K562 (cell line): Measurements from ENCODE around the gene EVPL. TPM values are rescaled to one million over a fixed set of nuclear protein-coding genes. Genes with fewer than 3 reads are reported as not detected.

ENCODE experiments used
- ATAC-seq: fragments of 200-7000 bp; cut with Tn5 transposase; 3 replicates; pipeline ENCODE4 v1.9.1; 2020; ENCODE audit warnings: moderate library complexity
- BruUV-seq: library from RNA; stranded (reverse); fragments of 400-500 nt; replicated peaks from 2 replicates; lab custom pipeline; 2021; lab: Mats Ljungman, UMichigan
- CTCF ChIA-PET: fragments of 300-600 bp; formaldehyde crosslinking; extraction: SDS; loops from one replicate; lab custom pipeline; 2021; ENCODE audit warnings: low intra/inter-chr PET ratio; lab: Yijun Ruan, JAX
- POLR2A ChIA-PET: fragments of 300-600, 350-650 bp; sonication (Branson Sonifier 250); formaldehyde crosslinking; extraction: SDS; loops from one replicate; lab custom pipeline; 2021; ENCODE audit warnings: antibody characterized with exemption, inconsistent platforms; lab: Yijun Ruan, JAX
- DNase-seq, 4 experiments: peaks; one replicate each; pipeline versions ENCODE4 v3.0.0 to v3.0.0-alpha.2; 2011 to 2018; ENCODE audit warnings: low spot score in 3 of 4, mixed read lengths in 3 of 4; ENCODE audit errors: extremely low read depth in 1 of 4
- FAIRE-seq: peaks from 2 replicates; lab custom pipeline; 2011; peaks lifted over from hg19 to GRCh38; lab: Jason Lieb, UNC
- H2AFZ ChIP-seq: 2 replicates; pipeline ENCODE4 v1.6.0; 2011; ENCODE audit warnings: low read depth, low read length, control low read depth, inconsistent platforms
- H3K27ac ChIP-seq: fragments of 200-600 bp; 3 replicates; pipeline ENCODE4 v1.8.0; 2011; ENCODE audit warnings: low read depth, mild to moderate bottlenecking, control low read depth, inconsistent platforms, low read length, moderate library complexity, mixed read lengths; ENCODE audit errors: extremely low read depth
- H3K27me3 ChIP-seq, 2 experiments: fragments of 300-600 bp in 1 of 2; 2 replicates in 1 of 2; 3 replicates in 1 of 2; pipeline versions ENCODE4 v1.6.0 to v1.8.0; 2011; ENCODE audit warnings: inconsistent platforms in 2 of 2, low read length in 2 of 2, mild to moderate bottlenecking in 1 of 2, mixed read lengths in 1 of 2, moderate library complexity in 1 of 2; ENCODE audit not compliant: control insufficient read depth in 2 of 2, insufficient read depth in 2 of 2
- H3K36me3 ChIP-seq: fragments of 300-600 bp; 3 replicates; pipeline ENCODE4 v1.8.0; 2011; ENCODE audit warnings: mild to moderate bottlenecking, low read length, inconsistent platforms; ENCODE audit not compliant: control insufficient read depth, insufficient read depth
- H3K4me1 ChIP-seq, 2 experiments: fragments of 200-600 bp in 1 of 2; replicated peaks in 1 of 2; 2 replicates in 1 of 2; 3 replicates in 1 of 2; pipeline versions ENCODE4 v1.5.1 to v1.8.0; 2011; ENCODE audit warnings: inconsistent platforms in 2 of 2, low read length in 2 of 2, mild to moderate bottlenecking in 1 of 2, mixed read lengths in 1 of 2, moderate library complexity in 1 of 2; ENCODE audit not compliant: control insufficient read depth in 2 of 2, insufficient read depth in 2 of 2
- H3K4me2 ChIP-seq: 2 replicates; pipeline ENCODE4 v1.6.1; 2011; ENCODE audit warnings: low read length, control low read depth, inconsistent platforms, mixed read lengths; ENCODE audit not compliant: insufficient read depth
- H3K4me3 ChIP-seq: fragments of 200-600 bp; sonication (generic), shearing (Covaris generic); 2 replicates; pipeline ENCODE4 v1.5.1; 2016; ENCODE audit warnings: control low read depth, inconsistent platforms
- H3K79me2 ChIP-seq: fragments of 200-600 bp; 3 replicates; pipeline ENCODE4 v1.8.0; 2011; ENCODE audit warnings: low read length, inconsistent platforms; ENCODE audit not compliant: control insufficient read depth, insufficient read depth
- H3K9ac ChIP-seq, 2 experiments: 2 replicates each; pipeline versions ENCODE4 v1.6.0 to v1.6.1; 2011; ENCODE audit warnings: low read depth in 2 of 2, low read length in 2 of 2, control low read depth in 1 of 2, inconsistent platforms in 1 of 2, mild to moderate bottlenecking in 1 of 2, mixed read lengths in 1 of 2; ENCODE audit not compliant: insufficient read depth in 1 of 2
- H3K9me1 ChIP-seq: one replicate; pipeline ENCODE4 v1.6.0; 2011; ENCODE audit warnings: inconsistent platforms, mild to moderate bottlenecking, low read length, moderate library complexity; ENCODE audit not compliant: control insufficient read depth, insufficient read depth
- H3K9me3 ChIP-seq: replicated peaks from 2 replicates; pipeline ENCODE4 v1.5.1; 2011; ENCODE audit warnings: low read depth, low read length, inconsistent platforms; ENCODE audit not compliant: control insufficient read depth, insufficient read depth
- H4K20me1 ChIP-seq: replicated peaks from 2 replicates; pipeline ENCODE4 v1.6.1; 2011; ENCODE audit warnings: low read length, inconsistent platforms, mixed read lengths; ENCODE audit not compliant: control insufficient read depth, insufficient read depth
- CTBP1 ChIP-seq: fragments of 450-650 bp; IDR thresholded peaks from 2 replicates; pipeline ENCODE4 v1.6.1; 2016; ENCODE audit warnings: borderline replicate concordance
- KLF13 ChIP-seq: fragments of 450-650 bp; IDR thresholded peaks from 2 replicates; pipeline ENCODE4 v1.6.1; 2016; ENCODE audit warnings: missing genetic modification characterization, low read depth, mild to moderate bottlenecking, missing compliant biosample characterization, moderate library complexity, borderline replicate concordance
- PRDM10 ChIP-seq: fragments of 450-650 bp; IDR thresholded peaks from 2 replicates; pipeline ENCODE4 v1.6.1; 2018; ENCODE audit not compliant: partially characterized antibody
- SPI1 ChIP-seq: IDR thresholded peaks from 2 replicates; pipeline ENCODE4 v1.6.1; 2011; ENCODE audit warnings: low read depth, low read length, control low read depth, borderline replicate concordance
- ZBTB9 ChIP-seq: fragments of 450-650 bp; formaldehyde crosslinking; IDR thresholded peaks from 2 replicates; pipeline ENCODE4 v1.4.0; 2020; ENCODE audit warnings: mild to moderate bottlenecking, moderate library complexity
- WGBS: fragments of 100-300 bp; shearing (Covaris generic); methylation state at CpG from one replicate; pipeline ENCODE4 v1.1.6; 2016; ENCODE audit warnings: low coverage, mixed read lengths; ENCODE audit not compliant: insufficient coverage; ENCODE audit errors: missing lambda C conversion rate; 5-methylcytosine and 5-hydroxymethylcytosine counted together
- in situ Hi-C: fragments of 300-500 bp; cut with MboI; formaldehyde crosslinking; loops from 4 replicates; pipeline ENCODE4 v1.15.0; 2018; ENCODE audit warnings: inconsistent platforms, mixed read lengths
- intact Hi-C: fragments of 100-400 bp; cut with micrococcal nuclease; formaldehyde crosslinking; loops from 2 replicates; pipeline ENCODE4 v1.14.2; 2022
- polyA plus RNA-seq, 8 experiments: library from polyadenylated mRNA; depleted of rRNA in 4 of 8; stranded (reverse) in 5 of 8; unstranded in 3 of 8; fragments of >200 nt; fragmentation: Nextera tagmentation in 2 of 8; fragmentation: Illumina TruSeq in 1 of 8; extraction: Ambion mirVana in 2 of 8; extraction: Trizol in 1 of 8; gene quantifications; 2 replicates each; pipeline versions ENCODE4 v1.2.1 to v1.2.3, GENCODE V29; 2011 to 2014; ENCODE audit warnings: inconsistent platforms in 1 of 8, missing spikeins in 1 of 8
- total RNA-seq, 7 experiments: library from RNA; depleted of rRNA in 6 of 7; stranded (reverse); fragments of >200 nt in 6 of 7; fragmentation: Illumina TruSeq in 2 of 7; extraction: Trizol in 2 of 7; gene quantifications; 2 replicates each; pipeline versions ENCODE4 v1.2.1 to v1.2.3, GENCODE V29; 2011 to 2021; ENCODE audit warnings: low replicate concordance in 1 of 7

The EVPL gene
- total and polyA plus RNA-seq, 9 of the 15 experiments (the other 6 are each of a cell fraction or from before 2014, with no cell fraction given) = 0.08 to 0.18 (median 0.16) TPM; not detected in 5

GRCh38 chr17:75998327-75998795 is 28.7 kb downstream of the EVPL start:
- ChIA-PET POLR2A (interaction anchor here (0.7 to 1.3 kb wide), 4 partner anchors 12 to 349 kb away, joined by 3 read pairs; no protein-coding TSS in a partner anchor), CTCF (no interaction called here)
- ATAC-seq = no peak
- intact Hi-C loops = no loop called here
- Histone ChIP-seq H3K36me3 (peaks cover 14% of the 10 kb centered on the region; the same call in 1 of the 3 replicates), H3K79me2 (no peaks in the 10 kb centered on the region), H3K4me1 (peaks cover 2 to 19% of the 10 kb centered on the region in 2 experiments; a peak in 4 of 5 replicates), H3K9ac (peak overlapping the region in 1 of 2 experiments; percentile 70; a peak in 2 of 4 replicates), H2AFZ (no peak overlapping the region), H3K9me3 (no peaks in the 10 kb centered on the region), H3K9me1 (no peaks in the 10 kb centered on the region), H3K27me3 (no peaks in the 10 kb centered on the region), H3K4me2 (no peak overlapping the region), H3K4me3 (no peak overlapping the region), H4K20me1 (no peaks in the 10 kb centered on the region), H3K27ac (no peak overlapping the region)
- TF ChIP-seq KLF13 (tag) = no peak
- in situ Hi-C loops = no loop called here
- FAIRE-seq = no peak
- DNase-seq = no peak
- BruUV-seq = no TSS peak
- 77% methylated on average over 8 of the region's 9 CpGs for WGBS

GRCh38 chr17:75996665-75997590 is 30.2 kb downstream of the EVPL start:
- H3K36me3 ChIP-seq = peaks cover 14% of the 10 kb centered on the region; the same call in 1 of the 3 replicates
- no peak for DNase-seq
- intact Hi-C loops = no loop called here
- WGBS = 59% methylated on average over 17 of the region's 18 CpGs
- no peak overlapping the region for H3K4me3 ChIP-seq
- no peaks in the 10 kb centered on the region for H3K79me2 ChIP-seq
- H3K9me3 ChIP-seq = no peaks in the 10 kb centered on the region
- peak; percentile 63 for TF ChIP-seq PRDM10
- peak; percentile 68; the same call in 1 of the 2 replicates for TF ChIP-seq SPI1
- TF ChIP-seq CTBP1 = no peak
- TF ChIP-seq ZBTB9 (CRISPR knock-in tag) = peak; percentile 65; the same call in 1 of the 2 replicates
- TF ChIP-seq, all 486 proteins: peak for 3
- H3K27ac ChIP-seq = no peak overlapping the region
- ChIA-PET CTCF (no interaction called here), POLR2A (interaction anchor here (0.7 to 1.2 kb wide), 7 partner anchors 9 to 217 kb away, joined by 3 to 5 read pairs (median 3); no protein-coding TSS in a partner anchor)
- BruUV-seq = no TSS peak
- ATAC-seq (no peak), FAIRE-seq (no peak)
- H3K4me1 ChIP-seq = peaks cover 2 to 15% of the 10 kb centered on the region in 2 experiments; a peak in 4 of 5 replicates
- in situ Hi-C loops = no loop called here
- H3K27me3 ChIP-seq = no peaks in the 10 kb centered on the region
- no peak overlapping the region for H3K4me2 ChIP-seq
- peak overlapping the region in 1 of 2 experiments; percentile 14; a peak in 1 of 4 replicates for H3K9ac ChIP-seq
- no peaks in the 10 kb centered on the region for H3K9me1 ChIP-seq
- H2AFZ ChIP-seq = no peak overlapping the region
- no peaks in the 10 kb centered on the region for H4K20me1 ChIP-seq
